GM12892 (cell line): ENCODE measurements around the gene IFI30.
A peak's percentile ranks its signal among the peaks of the same experiment; 100 is the strongest.

Experiments used
- DNase-seq: peaks from one replicate; pipeline ENCODE4 v3.0.0; 2011; ENCODE audit not compliant: insufficient read length
- FAIRE-seq: peaks from 2 replicates; lab custom pipeline; 2011; peaks lifted over from hg19 to GRCh38; lab: Jason Lieb, UNC
- POLR2A ChIP-seq: IDR thresholded peaks from 2 replicates; pipeline ENCODE4 v1.6.1; 2011; ENCODE audit warnings: low read depth, low read length, control low read depth
- POLR2AphosphoS5 ChIP-seq: IDR thresholded peaks from 2 replicates; pipeline ENCODE4 v1.6.1; 2011; ENCODE audit warnings: low read depth, low read length, control low read depth
- TAF1 ChIP-seq: IDR thresholded peaks from 2 replicates; pipeline ENCODE4 v1.6.1; 2011; ENCODE audit warnings: low read depth, mild to moderate bottlenecking, control low read depth, low read length, borderline replicate concordance

The IFI30 gene

GRCh38 chr19:18164072-18164471 lies 9.5 kb upstream of the IFI30 start:
- DNase-seq: no peak
- no peak for FAIRE-seq
- TF ChIP-seq POLR2AphosphoS5 (no peak), TAF1 (no peak), POLR2A (no peak)

DNA sequence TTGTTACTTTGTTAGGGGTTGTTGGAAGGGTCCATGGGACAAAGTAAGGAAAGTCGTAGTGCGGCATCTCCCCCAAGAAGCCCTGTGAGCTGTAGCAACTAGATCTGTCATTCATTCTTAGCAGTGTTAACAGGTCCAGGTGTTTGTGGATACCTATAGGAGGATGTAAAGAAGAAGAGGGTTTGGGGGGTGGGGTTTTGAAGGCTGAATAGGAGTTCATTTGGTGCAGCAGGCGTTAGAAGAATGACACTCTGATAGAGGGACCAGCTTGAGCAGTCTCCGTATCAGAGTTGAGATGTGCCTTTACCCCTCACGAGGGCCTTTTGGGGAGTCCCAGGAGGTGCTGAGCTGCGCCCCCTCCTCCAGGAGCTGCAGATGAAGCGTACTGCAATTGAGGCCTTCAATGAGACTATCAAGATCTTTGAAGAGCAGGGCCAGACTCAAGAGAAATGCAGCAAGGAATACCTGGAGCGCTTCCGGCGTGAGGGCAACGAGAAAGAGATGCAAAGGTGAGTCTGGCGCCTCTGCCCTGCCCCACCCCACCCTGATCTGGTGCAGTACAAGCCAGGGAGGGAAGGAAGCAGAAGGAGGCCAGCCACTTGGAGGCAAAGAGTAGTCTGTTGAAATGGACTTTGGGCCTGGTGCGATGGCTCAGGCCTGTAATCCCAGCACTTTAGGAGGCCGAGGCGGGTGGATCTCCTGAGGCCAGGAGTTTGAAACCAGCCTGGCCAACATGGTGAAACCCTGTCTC lies 7.6 kb upstream of the IFI30 start:
- FAIRE-seq (no peak), DNase-seq (no peak)
- no peak for TF ChIP-seq TAF1
- no peak for TF ChIP-seq POLR2A
- TF ChIP-seq POLR2AphosphoS5: no peak

GRCh38 chr19:18167011-18167410 lies 6.6 kb upstream of the IFI30 start:
- TF ChIP-seq TAF1: no peak
- DNase-seq (no peak), FAIRE-seq (no peak)

GRCh38 chr19:18167975-18168645 lies 5.5 kb upstream of the IFI30 start:
- peak; percentile 92 for DNase-seq
- TF ChIP-seq POLR2AphosphoS5: no peak
- no peak for TF ChIP-seq TAF1
- no peak for TF ChIP-seq POLR2A
- peak; percentile 93 for FAIRE-seq

GRCh38 chr19:18168673-18169381 lies 4.8 kb upstream of the IFI30 start:
- peak; percentile 49; the same call in 1 of the 2 replicates for TF ChIP-seq POLR2A
- TF ChIP-seq TAF1: no peak
- TF ChIP-seq POLR2AphosphoS5: no peak
- FAIRE-seq (peak; percentile 44), DNase-seq (no peak)

- DNase-seq: no peak
Observed at GRCh38 chr19:18170714-18171255, 2.8 kb upstream of the IFI30 start.

DNA sequence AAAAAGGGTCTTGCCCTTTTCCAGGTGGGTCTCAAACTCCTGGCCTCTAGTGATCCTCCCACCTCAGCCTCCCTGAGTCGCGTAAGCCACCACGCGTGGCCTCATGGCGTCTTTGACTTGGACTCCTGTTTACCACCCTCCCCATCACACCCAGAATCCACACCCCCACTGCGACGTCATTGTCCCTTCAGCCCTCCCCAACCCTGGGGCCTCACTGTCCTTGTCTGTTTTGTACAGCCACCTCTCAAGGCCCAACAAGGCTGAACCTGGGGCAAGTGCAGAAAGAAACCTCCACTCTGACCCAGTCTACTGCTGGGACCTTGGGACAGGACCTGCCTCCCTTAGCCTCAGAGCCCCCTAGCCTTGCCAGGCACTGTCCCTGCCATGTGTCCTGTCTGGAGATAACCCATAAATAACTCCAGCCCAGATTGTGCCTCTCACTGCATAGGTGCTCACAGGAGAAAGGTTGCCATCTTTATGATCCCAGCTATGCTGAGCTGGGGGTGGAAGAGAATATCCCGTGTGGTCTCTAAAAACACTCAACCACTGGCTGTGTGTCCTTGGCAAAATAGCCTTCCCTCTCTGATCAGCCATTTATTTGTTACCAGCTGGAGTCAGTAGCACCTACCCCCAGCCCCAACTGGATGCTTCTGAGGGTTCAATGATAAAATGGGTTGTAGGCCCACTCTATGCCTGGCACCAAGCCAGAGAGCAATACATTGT lies 1.8 kb upstream of the IFI30 start:
- FAIRE-seq (peak; percentile 76), DNase-seq (no peak)
- TF ChIP-seq TAF1 (no peak), POLR2AphosphoS5 (no peak), POLR2A (no peak)

More at GRCh38 chr19:18170714-18171255, 2.8 kb upstream of the IFI30 start:
- TF ChIP-seq POLR2AphosphoS5: peak; percentile 51; the same call in 1 of the 2 replicates
- peak; percentile 40; the same call in 1 of the 2 replicates for TF ChIP-seq POLR2A
- no peak for TF ChIP-seq TAF1
- peak; percentile 88 for FAIRE-seq

DNA sequence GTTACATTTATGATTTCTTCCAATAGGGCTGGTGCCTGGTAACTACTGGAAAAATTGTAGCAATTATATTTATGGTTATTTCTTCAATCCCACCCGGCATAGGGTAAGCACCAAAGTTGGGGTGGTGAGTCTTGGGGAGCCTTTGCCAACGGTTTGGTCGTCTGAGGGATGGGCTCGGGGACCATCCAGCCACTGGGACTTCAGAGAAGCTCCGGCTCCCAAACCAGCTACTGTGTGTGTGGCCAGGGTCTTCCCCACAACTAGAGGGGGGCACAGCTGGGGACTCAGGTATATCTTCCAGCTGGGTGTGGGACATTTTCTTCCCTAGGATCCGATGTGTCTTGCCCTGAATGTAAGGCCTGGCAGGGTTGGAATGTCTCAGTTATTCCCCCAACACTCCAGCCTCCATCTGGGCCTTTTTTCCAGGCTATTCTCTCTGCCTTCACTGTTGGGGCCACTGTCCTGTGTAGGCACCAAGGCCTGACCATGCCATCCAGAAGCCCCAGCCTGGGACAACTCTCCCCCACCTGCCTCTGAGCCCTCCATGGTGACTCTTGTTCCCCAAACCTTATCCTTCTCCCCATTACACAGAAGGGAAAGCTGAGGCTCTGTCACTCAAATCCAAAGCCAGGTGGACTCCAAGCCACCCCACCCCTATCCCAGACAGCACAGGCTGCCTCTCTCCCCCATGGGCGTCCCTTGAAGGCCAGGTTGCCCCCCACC lies 1.1 kb upstream of the IFI30 start:
- no peak for TF ChIP-seq POLR2A
- TF ChIP-seq POLR2AphosphoS5: no peak
- TF ChIP-seq TAF1: no peak
- FAIRE-seq (peak; percentile 63), DNase-seq (no peak)

- no peak for TF ChIP-seq TAF1
- TF ChIP-seq POLR2AphosphoS5: no peak
- TF ChIP-seq POLR2A: no peak
- no peak for FAIRE-seq
- no peak for DNase-seq
Observed at GRCh38 chr19:18173054-18173571, 500 bp upstream of the IFI30 start.

GRCh38 chr19:18174983-18175382 lies 1.4 kb downstream of the IFI30 start:
- DNase-seq: no peak
- TF ChIP-seq POLR2A (no peak; the same call in 1 of the 2 replicates), TAF1 (no peak), POLR2AphosphoS5 (no peak)

More at GRCh38 chr19:18174983-18175382, 1.4 kb downstream of the IFI30 start:
- FAIRE-seq: peak; percentile 48
